Stimulated activated CD8-positive, alpha-beta memory T cell treated with anti-CD3 and anti-CD28 coated beads, Interleukin-12 subunit alpha, Interleukin-12 subunit beta, amount 100 ng/mL, for 24 hours (primary cell): ENCODE measurements around the gene HUNK.

Experiments used
- DNase-seq: peaks from one replicate; pipeline ENCODE4 v3.0.0-alpha.2; 2020; ENCODE audit errors: extremely low read depth

HUNK gene

GRCh38 chr21:32044205-32045180, 171.7 kb downstream of the HUNK start:
- no peak for DNase-seq

GRCh38 chr21:32046191-32046590, 173.4 kb downstream of the HUNK start:
- no peak for DNase-seq

DNA sequence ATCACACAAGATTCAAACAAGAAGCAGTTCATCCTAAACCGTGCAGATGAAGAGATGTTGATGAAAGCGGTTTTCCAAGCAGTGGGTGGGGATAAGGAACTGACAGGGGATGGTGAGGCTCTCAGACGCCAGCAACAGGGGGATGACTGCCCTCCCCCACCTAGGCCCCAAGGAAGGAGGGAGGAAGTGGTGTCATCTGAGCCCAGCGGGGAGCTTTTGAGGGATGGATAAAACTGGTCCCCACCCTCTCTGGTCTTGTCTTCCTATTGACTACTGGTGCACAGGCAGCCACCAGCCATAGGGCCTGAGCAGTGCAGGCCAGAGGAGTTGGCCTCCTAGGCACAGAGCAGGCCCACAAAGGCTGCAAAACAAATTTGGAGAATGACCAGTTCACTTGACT, 175.5 kb downstream of the HUNK start:
- DNase-seq = no peak
